Osteocyte (in vitro differentiated cells): ENCODE results near the gene RPL23. TPM values are rescaled to one million over a fixed set of nuclear protein-coding genes. Genes with fewer than 3 reads are reported as not detected.

Source experiments
- DNase-seq: peaks from one replicate; pipeline ENCODE4 v3.0.0; 2021; ENCODE audit warnings: mixed read lengths; ENCODE audit not compliant: unreplicated experiment; ENCODE audit errors: extremely low spot score
- H3K27ac Mint-ChIP-seq: one replicate; pipeline ENCODE4 v1.8.0; 2021; ENCODE audit warnings: mild to moderate bottlenecking, mixed read lengths; ENCODE audit not compliant: unreplicated experiment
- H3K27me3 Mint-ChIP-seq: one replicate; pipeline ENCODE4 v1.8.0; 2021; ENCODE audit warnings: mixed read lengths; ENCODE audit not compliant: unreplicated experiment
- H3K36me3 Mint-ChIP-seq: one replicate; pipeline ENCODE4 v1.8.0; 2021; ENCODE audit warnings: mixed read lengths; ENCODE audit not compliant: unreplicated experiment
- H3K4me1 Mint-ChIP-seq: one replicate; pipeline ENCODE4 v1.8.0; 2021; ENCODE audit warnings: mixed read lengths; ENCODE audit not compliant: unreplicated experiment
- H3K4me3 Mint-ChIP-seq: one replicate; pipeline ENCODE4 v1.8.0; 2021; ENCODE audit warnings: mild to moderate bottlenecking, moderate library complexity, mixed read lengths; ENCODE audit not compliant: unreplicated experiment
- H3K9me3 Mint-ChIP-seq: one replicate; pipeline ENCODE4 v1.8.0; 2021; ENCODE audit warnings: mixed read lengths; ENCODE audit not compliant: unreplicated experiment
- total RNA-seq: library from RNA; stranded (reverse); gene quantifications from 2 replicates; pipeline ENCODE4 v1.2.1, GENCODE V29; 2021
- TF ChIP-seq, protein P1 (sequence below): fragments of 200-600 bp; sonication (generic); IDR thresholded peaks from 2 replicates; pipeline ENCODE4 v1.5.0; 2021; ENCODE audit warnings: antibody characterized with exemption, mild to moderate bottlenecking, moderate library complexity

RPL23 gene
- total RNA-seq, 1 donor from 2014 or later = 1,310 TPM

DNA sequence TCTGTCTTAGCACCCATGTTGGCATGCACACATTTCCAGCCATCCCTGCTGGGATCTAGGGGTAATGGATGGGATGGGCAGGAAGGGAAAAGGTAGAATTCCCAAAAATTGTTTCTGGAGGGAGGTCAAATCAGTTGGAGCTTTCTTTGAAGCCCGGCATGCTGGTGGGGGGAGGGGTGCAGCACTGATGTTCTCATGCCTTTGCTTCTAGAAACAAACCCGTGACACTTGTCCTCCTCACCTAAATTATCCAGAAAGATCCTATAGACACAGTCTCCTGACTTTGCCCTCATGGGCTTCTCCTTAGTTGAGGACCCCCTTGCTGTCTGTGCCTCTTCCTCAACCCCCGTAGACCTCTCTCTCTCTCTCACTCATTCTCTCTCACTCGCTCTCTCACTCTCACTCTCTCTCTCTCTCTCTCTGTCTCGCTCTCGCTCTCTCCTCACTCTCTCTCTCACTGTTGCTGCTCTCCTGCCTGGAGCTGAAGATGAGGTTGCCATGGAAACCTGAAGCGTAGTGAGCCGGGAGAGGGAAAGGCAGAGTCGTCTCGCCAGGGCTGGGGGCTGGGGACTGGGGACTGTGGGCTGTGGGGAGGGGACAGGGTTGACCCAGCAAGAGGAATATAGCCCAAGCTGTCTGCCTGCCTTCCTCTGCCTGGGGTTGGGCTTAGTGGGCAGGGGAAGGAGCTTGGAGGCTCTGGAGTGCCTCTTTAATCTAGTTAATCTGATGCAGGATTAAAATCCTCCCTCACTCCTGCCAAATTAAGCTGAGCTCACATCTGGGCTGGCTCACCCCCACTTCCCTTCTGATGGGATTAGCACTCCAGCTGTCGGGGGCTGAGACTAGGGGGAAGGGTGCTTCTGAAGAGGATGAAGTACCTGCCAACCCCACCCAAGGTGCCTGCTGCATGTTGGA, 32.5 kb upstream of the RPL23 start:
- TF ChIP-seq, protein P1, sequence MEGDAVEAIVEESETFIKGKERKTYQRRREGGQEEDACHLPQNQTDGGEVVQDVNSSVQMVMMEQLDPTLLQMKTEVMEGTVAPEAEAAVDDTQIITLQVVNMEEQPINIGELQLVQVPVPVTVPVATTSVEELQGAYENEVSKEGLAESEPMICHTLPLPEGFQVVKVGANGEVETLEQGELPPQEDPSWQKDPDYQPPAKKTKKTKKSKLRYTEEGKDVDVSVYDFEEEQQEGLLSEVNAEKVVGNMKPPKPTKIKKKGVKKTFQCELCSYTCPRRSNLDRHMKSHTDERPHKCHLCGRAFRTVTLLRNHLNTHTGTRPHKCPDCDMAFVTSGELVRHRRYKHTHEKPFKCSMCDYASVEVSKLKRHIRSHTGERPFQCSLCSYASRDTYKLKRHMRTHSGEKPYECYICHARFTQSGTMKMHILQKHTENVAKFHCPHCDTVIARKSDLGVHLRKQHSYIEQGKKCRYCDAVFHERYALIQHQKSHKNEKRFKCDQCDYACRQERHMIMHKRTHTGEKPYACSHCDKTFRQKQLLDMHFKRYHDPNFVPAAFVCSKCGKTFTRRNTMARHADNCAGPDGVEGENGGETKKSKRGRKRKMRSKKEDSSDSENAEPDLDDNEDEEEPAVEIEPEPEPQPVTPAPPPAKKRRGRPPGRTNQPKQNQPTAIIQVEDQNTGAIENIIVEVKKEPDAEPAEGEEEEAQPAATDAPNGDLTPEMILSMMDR = no peak
- Mint-ChIP-seq H3K36me3 (peaks cover 46% of the 10 kb centered on the region), H3K4me1 (peaks cover 69% of the 10 kb centered on the region), H3K27me3 (no peaks in the 10 kb centered on the region), H3K4me3 (peak overlapping the region; percentile 3), H3K27ac (peak overlapping the region; percentile 76), H3K9me3 (no peaks in the 10 kb centered on the region)
- no peak for DNase-seq

- H3K27ac Mint-ChIP-seq = peak overlapping the region; percentile 76
- peaks cover 46% of the 10 kb centered on the region for H3K36me3 Mint-ChIP-seq
- H3K27me3 Mint-ChIP-seq = no peaks in the 10 kb centered on the region
- H3K4me1 Mint-ChIP-seq = peaks cover 77% of the 10 kb centered on the region
- DNase-seq = no peak
- no peak overlapping the region for H3K4me3 Mint-ChIP-seq
- TF ChIP-seq, protein P1 = no peak
- H3K9me3 Mint-ChIP-seq = no peaks in the 10 kb centered on the region
These were observed 31.7 kb upstream of the RPL23 start for GRCh38 chr17:38885044-38885727.

DNA sequence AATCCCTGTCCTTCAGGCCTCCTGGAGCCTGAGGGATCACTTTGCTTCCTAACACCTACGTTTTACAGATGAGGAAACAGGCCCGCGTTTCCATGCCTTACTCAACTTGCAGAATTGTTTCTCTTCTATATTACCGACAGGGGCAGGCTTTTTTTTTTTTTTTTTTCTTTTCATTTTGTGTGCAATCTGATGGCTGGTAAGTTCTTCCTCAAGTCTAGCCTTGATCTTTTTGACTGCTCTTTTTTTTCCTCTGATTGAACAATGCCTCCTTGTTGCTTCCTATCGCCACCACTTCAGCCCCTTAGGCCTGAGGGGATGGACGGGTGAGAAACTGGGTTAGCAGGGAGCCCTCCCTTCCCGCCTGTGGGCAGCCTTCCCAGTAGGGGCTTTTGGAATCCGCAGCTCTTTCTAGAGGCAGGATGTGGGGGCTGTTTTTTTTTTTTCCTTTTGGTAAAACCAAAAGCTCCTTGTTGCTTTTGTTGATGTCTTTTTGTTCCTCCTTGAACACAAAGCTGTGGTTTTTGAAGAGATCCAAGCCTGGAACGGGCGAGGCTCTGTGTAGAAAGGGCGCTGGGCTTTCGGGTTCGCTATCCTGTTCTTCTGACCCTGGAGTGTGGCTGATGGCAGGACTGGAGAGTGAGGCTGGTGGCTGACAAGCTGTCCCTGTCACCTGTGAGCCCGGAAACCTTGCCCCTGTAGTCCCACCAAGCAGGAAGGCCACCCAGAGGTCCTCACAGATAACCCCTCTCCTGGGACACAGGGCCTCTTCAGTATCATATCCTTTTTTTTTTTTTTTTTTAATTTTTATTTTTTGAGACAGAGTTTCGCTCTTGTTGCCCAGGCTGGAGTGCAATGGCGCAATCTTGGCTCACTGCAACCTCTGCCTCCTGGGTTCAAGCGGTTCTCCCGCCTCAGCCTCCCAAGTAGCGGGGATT, 30.3 kb upstream of the RPL23 start:
- H3K9me3 Mint-ChIP-seq = no peaks in the 10 kb centered on the region
- peak overlapping the region; percentile 95 for H3K27ac Mint-ChIP-seq
- no peaks in the 10 kb centered on the region for H3K27me3 Mint-ChIP-seq
- peaks cover 42% of the 10 kb centered on the region for H3K36me3 Mint-ChIP-seq
- peak overlapping the region; percentile 56 for H3K4me3 Mint-ChIP-seq
- TF ChIP-seq, protein P1 = peak; percentile 28
- no peak for DNase-seq
- H3K4me1 Mint-ChIP-seq = peaks cover 83% of the 10 kb centered on the region

DNA sequence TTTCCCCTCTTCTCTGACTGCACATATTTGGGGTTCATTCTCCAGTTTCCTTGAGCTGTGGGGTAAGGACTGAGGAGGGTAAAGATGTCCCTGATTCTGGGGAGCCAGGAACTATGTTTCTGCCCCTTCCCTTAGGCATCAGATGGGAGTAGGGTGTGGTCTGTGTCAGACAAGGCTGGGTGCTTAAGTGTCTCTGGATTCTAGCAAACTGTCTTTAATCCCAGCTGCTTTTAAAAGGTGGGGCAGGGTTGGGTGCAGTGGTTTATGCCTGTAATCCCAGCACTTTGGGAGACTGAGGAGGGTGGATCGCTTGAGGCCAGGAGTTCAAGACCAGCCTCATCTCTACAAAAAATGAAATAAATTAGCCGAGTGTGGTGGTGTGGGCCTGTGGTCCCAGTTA, 29.3 kb upstream of the RPL23 start:
- Mint-ChIP-seq H3K27ac (peak overlapping the region; percentile 95), H3K9me3 (no peaks in the 10 kb centered on the region), H3K36me3 (peaks cover 44% of the 10 kb centered on the region)

More for the DNA sequence above, 29.3 kb upstream of the RPL23 start:
- Mint-ChIP-seq H3K4me3 (no peak overlapping the region), H3K4me1 (peaks cover 90% of the 10 kb centered on the region), H3K27me3 (no peaks in the 10 kb centered on the region)
- TF ChIP-seq, protein P1 = no peak
- no peak for DNase-seq
